DMS53 treated with DMSO at 0.1 percent for 48 hours (cell line): Measurements from ENCODE around the gene SLFN5.
A peak's percentile ranks its signal among the peaks of the same experiment; 100 is the strongest.
"Not testable (repeated sequence)": the region's sequence is repeated elsewhere in the genome, so short reads cannot be mapped to it uniquely, and the experiment has no call there.

Source experiments
- DNase-seq: peaks from one replicate; lab custom pipeline; 2025; ENCODE audit not compliant: unreplicated experiment; lab: John Stamatoyannopoulos, UW

SLFN5 gene

GRCh38 chr17:35287286-35287811 is 44.5 kb downstream of the SLFN5 start:
- no peak for DNase-seq

DNA sequence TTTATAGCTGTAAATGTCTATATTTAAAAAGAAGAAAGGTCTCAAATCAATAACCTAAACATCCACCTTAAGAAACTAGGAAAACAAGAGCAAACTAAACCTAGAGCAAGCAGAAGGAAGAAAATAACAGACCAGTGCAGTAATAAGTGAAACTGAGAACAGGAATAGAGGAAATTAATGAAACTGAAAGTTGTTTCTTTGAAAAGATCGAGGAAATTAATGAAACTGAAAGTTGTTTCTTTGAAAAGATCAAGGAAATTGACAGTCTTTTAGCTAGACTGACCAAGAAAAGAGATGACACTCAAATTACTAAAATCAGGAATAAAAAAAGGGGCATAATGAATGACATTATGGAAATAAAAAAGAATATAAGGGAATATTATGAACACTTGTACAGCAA is 46.4 kb downstream of the SLFN5 start:
- DNase-seq, result no peak

- no peak for DNase-seq
Observed at GRCh38 chr17:35291802-35292201, 48.9 kb downstream of the SLFN5 start.

- DNase-seq, result no peak
Observed at GRCh38 chr17:35293151-35293847, 50.4 kb downstream of the SLFN5 start.

DNA sequence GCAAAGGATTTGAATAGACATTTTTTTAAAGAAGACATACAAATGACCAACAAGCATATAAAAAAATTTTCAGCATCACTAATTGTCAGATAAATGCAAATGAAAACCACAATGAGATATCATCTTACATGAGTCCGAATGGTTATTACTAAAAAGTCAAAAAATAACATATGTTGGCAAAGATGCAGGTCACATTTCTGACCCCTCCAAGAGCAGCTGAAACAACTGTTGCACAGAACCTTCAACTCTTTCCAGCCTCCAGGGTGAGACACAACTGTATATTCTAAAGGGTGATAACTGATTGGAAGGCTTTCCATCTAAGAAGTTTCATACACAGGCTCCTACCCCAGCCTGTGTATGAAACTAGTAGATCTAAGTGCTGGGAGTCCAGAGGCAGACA is 51.9 kb downstream of the SLFN5 start:
- no peak for DNase-seq

GRCh38 chr17:35295686-35296085 is 52.8 kb downstream of the SLFN5 start:
- DNase-seq, result no peak

GRCh38 chr17:35297666-35298065 is 54.8 kb downstream of the SLFN5 start:
- no peak for DNase-seq

- DNase-seq, result no peak
Observed at GRCh38 chr17:35298639-35299038, 55.8 kb downstream of the SLFN5 start.

GRCh38 chr17:35299135-35299534 is 56.3 kb downstream of the SLFN5 start:
- DNase-seq, result peak; percentile 67

- not testable (repeated sequence) for DNase-seq
Observed at GRCh38 chr17:35309345-35309744, 66.5 kb downstream of the SLFN5 start.

DNA sequence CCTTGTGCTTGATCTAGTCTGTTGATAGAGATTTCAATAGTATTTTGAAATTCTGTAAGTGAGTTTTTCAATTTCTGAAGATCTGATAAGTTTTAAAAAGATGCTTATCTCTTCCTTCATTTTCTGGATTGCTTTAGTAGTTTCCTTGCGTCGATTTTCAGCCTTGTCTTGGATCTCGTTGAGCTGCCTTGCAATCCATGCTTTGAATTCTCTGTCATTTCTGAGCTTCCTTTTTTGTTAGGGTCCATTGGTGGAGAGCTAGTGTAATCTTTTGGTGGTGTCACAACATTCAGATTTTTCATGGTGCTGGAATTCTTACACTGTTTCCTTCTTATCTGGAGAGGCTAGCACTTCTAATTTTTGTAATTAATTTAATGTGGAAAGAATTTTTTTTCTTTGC is 69.5 kb downstream of the SLFN5 start:
- no peak for DNase-seq

DNA sequence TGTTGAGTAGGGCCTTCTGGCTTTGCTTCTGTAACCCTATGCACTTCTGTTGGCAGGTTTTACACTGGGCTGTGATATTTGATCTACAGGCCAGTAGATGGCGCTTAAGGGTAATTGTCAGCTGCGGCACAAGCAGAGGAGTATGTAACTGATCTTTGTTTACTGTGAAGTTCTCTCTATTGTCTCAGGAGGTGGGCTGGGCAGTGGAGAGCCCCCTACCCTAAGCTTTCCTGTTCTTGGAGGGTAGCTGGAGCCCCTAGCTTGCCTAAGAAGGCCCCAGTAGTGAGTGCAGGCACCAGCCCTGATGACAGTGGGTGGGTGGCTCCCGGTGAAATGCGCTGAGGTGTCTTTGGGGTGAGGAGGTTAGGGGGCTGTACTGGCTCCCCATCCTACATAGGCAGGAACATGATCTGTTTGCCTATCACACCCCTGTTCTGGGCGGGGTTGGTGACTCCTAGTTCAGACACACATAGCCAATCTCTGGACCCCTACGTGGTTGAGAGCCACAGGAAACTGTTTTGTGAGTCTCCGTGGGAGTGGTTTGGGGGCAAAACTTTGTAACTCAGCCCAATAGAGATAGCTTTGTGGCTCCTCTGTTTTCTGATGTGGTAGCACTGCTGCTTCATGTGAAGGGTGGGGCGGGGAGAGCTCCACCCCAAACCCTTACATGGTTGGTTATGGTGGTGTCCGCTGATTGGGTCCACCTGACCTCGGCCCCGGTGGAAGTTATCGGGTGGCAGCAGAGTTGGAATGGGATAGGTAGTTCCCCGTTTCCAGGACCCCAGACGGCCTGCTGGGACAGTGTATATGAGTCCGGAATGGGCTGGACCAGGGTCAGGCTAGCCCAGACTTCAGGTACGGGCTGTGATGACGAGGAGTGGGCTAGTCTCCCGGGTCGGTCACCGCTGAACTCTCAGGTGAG is 70.2 kb downstream of the SLFN5 start:
- DNase-seq, result peak; percentile 29

- DNase-seq, result no peak
Observed at GRCh38 chr17:35313875-35314409, 71.1 kb downstream of the SLFN5 start.

- DNase-seq, result no peak
Observed at GRCh38 chr17:35314415-35315216, 71.7 kb downstream of the SLFN5 start.

DNA sequence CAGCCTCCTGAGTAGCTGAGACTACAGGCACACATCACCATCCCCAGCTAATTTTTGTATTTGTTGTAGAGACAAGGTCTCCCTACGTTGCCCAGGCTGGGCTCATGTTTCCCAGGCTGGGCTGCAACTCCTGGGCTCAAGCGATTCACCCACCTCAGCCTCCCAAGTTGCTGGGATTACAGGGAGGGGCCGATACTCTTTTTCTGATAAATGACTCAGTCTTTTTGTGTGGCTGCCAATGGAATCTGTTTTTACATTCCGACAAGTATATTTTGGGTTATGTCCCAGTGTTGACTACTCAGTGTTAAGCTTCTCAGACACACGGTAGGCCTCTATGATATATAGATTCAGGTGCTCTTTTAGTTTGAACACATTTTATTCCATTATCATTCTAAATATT is 72.4 kb downstream of the SLFN5 start:
- DNase-seq, result no peak

- DNase-seq, result no peak
Observed at GRCh38 chr17:35315971-35316370, 73.1 kb downstream of the SLFN5 start.

DNA sequence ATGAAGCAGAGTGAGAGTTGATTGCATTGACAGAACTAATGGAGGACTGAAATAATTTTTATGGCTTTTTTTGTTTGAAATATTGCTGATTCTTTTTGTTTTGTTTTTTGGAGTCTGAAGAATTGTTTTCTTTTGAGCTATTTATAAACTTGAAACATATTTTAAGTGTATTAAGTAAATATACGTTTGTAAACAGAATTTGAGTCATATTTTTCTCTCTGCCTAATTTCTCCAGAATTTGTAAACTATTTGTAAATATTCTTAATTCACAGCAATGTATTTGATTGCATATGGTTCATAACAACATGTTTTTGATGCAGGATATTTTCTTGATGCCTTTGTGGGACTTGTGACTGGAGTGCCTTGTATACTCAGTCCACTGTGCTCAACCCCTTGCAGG is 79.9 kb downstream of the SLFN5 start:
- DNase-seq, result no peak
